SJCRH30 (cell line): Measurements from ENCODE around the gene PARD3. TPM values are rescaled to one million over a fixed set of nuclear protein-coding genes. Genes with fewer than 3 reads are reported as not detected.
A peak's percentile ranks its signal among the peaks of the same experiment; 100 is the strongest.
"Not testable (repeated sequence)": the region's sequence is repeated elsewhere in the genome, so short reads cannot be mapped to it uniquely, and the experiment has no call there.

Experiments
- DNase-seq, 2 experiments: peaks; one replicate each; pipeline ENCODE4 v3.0.0-alpha.2; 2015 to 2020
- H3K27ac ChIP-seq: fragments of 250-450 bp; sonication (Bioruptor Pico); 2 replicates; pipeline ENCODE4 v1.5.1; 2020; ENCODE audit warnings: mild to moderate bottlenecking, moderate library complexity
- H3K27me3 ChIP-seq: fragments of 250-450 bp; sonication (Bioruptor Pico); 2 replicates; pipeline ENCODE4 v1.5.1; 2020; ENCODE audit warnings: mild to moderate bottlenecking, moderate library complexity
- H3K36me3 ChIP-seq: fragments of 250-450 bp; sonication (Bioruptor Pico); 2 replicates; pipeline ENCODE4 v1.5.1; 2020; ENCODE audit warnings: mild to moderate bottlenecking, moderate library complexity
- H3K4me1 ChIP-seq: fragments of 250-450 bp; sonication (Bioruptor Pico); 2 replicates; pipeline ENCODE4 v1.5.1; 2020; ENCODE audit warnings: mild to moderate bottlenecking, moderate library complexity
- H3K4me3 ChIP-seq: fragments of 250-450 bp; sonication (Bioruptor Pico); 2 replicates; pipeline ENCODE4 v1.5.1; 2020; ENCODE audit warnings: mild to moderate bottlenecking, moderate library complexity
- H3K9me3 ChIP-seq: fragments of 250-450 bp; sonication (Bioruptor Pico); replicated peaks from 2 replicates; pipeline ENCODE4 v1.5.1; 2020; ENCODE audit warnings: mild to moderate bottlenecking, moderate library complexity
- total RNA-seq: library from RNA; depleted of rRNA; stranded (reverse); fragments of >200 nt; shearing (Covaris generic); gene quantifications from 2 replicates; pipeline ENCODE4 v1.2.3, GENCODE V29; 2014

Gene PARD3
- total RNA-seq, 1 experiment from 2014 or later = 58.7 TPM

DNA sequence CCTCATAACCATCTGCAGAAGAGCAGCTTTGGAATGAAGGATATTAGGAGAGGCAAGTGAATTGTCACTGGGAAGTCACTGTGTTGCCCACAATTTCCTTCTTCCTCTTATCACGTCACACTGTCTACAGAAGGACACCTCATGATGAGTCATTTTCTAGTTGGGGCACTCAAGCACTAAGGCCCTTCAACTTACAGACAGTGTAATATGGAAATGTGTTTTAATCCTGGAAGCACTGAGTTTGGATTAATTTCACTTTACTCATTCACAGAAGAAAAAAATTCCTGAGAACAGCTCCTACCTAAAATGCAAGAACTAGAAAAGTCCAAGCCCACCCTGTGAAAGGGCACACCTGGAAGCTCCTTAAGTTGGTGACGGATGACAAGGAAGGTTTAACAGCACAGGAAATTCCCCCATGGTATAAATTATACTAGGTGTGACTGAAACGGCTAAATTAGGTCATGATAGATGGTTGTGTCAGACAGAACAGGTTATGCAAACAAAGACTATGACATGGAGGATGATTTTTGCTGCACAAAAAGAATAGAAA, 56.6 kb downstream of the PARD3 start:
- Histone ChIP-seq H3K4me1 (peaks cover 4% of the 10 kb centered on the region; the same call in 1 of the 2 replicates), H3K36me3 (no peaks in the 10 kb centered on the region), H3K9me3 (no peaks in the 10 kb centered on the region), H3K27ac (no peak overlapping the region), H3K4me3 (no peak overlapping the region), H3K27me3 (no peaks in the 10 kb centered on the region)
- DNase-seq = peak in 1 of 2 experiments; percentile 30

GRCh38 chr10:34757933-34758332, 57.2 kb downstream of the PARD3 start:
- Histone ChIP-seq H3K9me3 (no peaks in the 10 kb centered on the region), H3K27ac (no peak overlapping the region), H3K4me1 (peaks cover 4% of the 10 kb centered on the region; the same call in 1 of the 2 replicates), H3K36me3 (no peaks in the 10 kb centered on the region), H3K27me3 (no peaks in the 10 kb centered on the region), H3K4me3 (no peak overlapping the region)
- no peak for DNase-seq

DNA sequence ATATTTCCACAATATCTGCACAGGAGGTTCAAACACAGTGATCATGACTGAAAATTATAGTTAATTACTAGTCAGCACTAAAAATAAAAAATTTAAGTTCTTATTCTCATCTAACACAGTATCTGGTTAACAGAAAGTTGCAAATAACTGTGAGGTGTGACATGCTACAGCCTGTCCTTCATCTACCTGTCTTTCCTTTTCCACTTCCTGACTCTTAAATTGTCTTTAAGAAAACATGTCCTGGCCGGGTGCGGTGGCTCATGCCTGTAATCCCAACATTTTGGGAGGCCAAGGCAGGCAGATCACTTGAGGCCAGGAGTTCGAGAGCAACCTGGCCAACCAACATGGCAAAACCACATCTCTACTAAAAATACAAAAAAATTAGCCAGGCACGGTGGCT, 57.9 kb downstream of the PARD3 start:
- not testable (repeated sequence) for H3K27ac ChIP-seq, H3K36me3 ChIP-seq, DNase-seq, H3K4me3 ChIP-seq, H3K4me1 ChIP-seq, H3K27me3 ChIP-seq, H3K9me3 ChIP-seq

DNA sequence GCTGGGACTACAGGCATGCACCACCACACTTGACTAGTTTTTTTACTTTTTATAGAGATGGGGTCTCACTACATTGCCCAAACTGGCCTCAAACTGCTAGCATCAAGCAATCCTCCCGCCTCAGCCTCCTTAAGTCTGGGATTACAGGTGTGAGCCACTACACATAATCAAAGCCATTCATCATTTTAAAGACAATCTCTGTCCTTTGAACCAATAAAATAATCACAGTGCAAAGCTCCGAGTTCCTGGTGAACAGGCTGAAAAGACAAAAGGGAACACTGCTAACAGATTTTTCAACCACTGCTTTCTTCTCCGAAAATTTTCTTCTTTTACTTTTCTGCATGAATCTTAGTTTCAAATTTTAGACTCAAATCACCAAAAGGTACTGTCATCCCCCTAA, 58.5 kb downstream of the PARD3 start:
- Histone ChIP-seq H3K4me3 (no peak overlapping the region), H3K27me3 (no peaks in the 10 kb centered on the region), H3K36me3 (no peaks in the 10 kb centered on the region), H3K27ac (no peak overlapping the region), H3K4me1 (peaks cover 4% of the 10 kb centered on the region; the same call in 1 of the 2 replicates), H3K9me3 (no peaks in the 10 kb centered on the region)
- DNase-seq = no peak

- Histone ChIP-seq H3K27me3 (no peaks in the 10 kb centered on the region), H3K36me3 (no peaks in the 10 kb centered on the region), H3K27ac (no peak overlapping the region), H3K4me1 (peaks cover 7% of the 10 kb centered on the region; the same call in 1 of the 2 replicates), H3K4me3 (no peak overlapping the region), H3K9me3 (no peaks in the 10 kb centered on the region)
- DNase-seq = no peak
Measured at GRCh38 chr10:34753014-34753757, 61.9 kb downstream of the PARD3 start.

GRCh38 chr10:34751272-34751671, 63.8 kb downstream of the PARD3 start:
- Histone ChIP-seq H3K9me3 (no peaks in the 10 kb centered on the region), H3K4me3 (no peak overlapping the region)

GRCh38 chr10:34750795-34751194, 64.3 kb downstream of the PARD3 start:
- DNase-seq, H3K4me1 ChIP-seq, H3K9me3 ChIP-seq, H3K27ac ChIP-seq, H3K36me3 ChIP-seq, H3K27me3 ChIP-seq, H3K4me3 ChIP-seq: not testable (repeated sequence)

More at GRCh38 chr10:34751272-34751671, 63.8 kb downstream of the PARD3 start:
- no peak overlapping the region for H3K27ac ChIP-seq
- no peaks in the 10 kb centered on the region for H3K36me3 ChIP-seq
- no peak for DNase-seq
- no peaks in the 10 kb centered on the region for H3K27me3 ChIP-seq
- peaks cover 3% of the 10 kb centered on the region; the same call in 1 of the 2 replicates for H3K4me1 ChIP-seq

GRCh38 chr10:34748767-34749166, 66.3 kb downstream of the PARD3 start:
- no peak overlapping the region for H3K27ac ChIP-seq
- peak in 1 of 2 experiments; percentile 34 for DNase-seq
- peaks cover 3% of the 10 kb centered on the region; the same call in 1 of the 2 replicates for H3K4me1 ChIP-seq
- no peaks in the 10 kb centered on the region for H3K36me3 ChIP-seq
- H3K27me3 ChIP-seq = no peaks in the 10 kb centered on the region
- no peaks in the 10 kb centered on the region for H3K9me3 ChIP-seq
- H3K4me3 ChIP-seq = no peak overlapping the region

GRCh38 chr10:34748357-34748756, 66.7 kb downstream of the PARD3 start:
- no peaks in the 10 kb centered on the region for H3K9me3 ChIP-seq
- no peaks in the 10 kb centered on the region for H3K36me3 ChIP-seq
- H3K27ac ChIP-seq = no peak overlapping the region
- no peaks in the 10 kb centered on the region for H3K27me3 ChIP-seq
- DNase-seq = no peak
- no peak overlapping the region for H3K4me3 ChIP-seq
- peaks cover 3% of the 10 kb centered on the region; the same call in 1 of the 2 replicates for H3K4me1 ChIP-seq

DNA sequence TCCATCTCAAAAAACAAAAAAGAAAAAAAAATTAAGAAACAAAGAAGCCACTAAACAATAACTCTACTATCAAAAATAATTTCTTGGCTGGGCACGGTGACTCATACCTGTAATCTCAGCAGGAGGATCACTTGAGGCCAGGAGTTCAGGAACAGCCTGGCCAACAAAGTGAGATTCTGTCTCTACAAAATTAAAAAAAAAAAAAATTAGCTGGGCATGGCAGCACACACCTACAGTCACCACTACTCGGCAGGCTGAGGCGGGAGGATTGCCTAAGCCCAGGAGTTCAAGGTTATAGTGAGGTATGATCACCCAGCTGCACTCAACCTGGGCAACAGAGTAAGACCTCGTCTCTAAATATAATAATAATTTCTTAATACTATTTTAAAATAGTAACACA, 69.0 kb downstream of the PARD3 start:
- Histone ChIP-seq H3K27me3 (no peaks in the 10 kb centered on the region), H3K4me1 (peaks cover 3% of the 10 kb centered on the region; the same call in 1 of the 2 replicates), H3K9me3 (no peaks in the 10 kb centered on the region), H3K27ac (no peak overlapping the region), H3K4me3 (no peak overlapping the region), H3K36me3 (no peaks in the 10 kb centered on the region)
- no peak for DNase-seq

DNA sequence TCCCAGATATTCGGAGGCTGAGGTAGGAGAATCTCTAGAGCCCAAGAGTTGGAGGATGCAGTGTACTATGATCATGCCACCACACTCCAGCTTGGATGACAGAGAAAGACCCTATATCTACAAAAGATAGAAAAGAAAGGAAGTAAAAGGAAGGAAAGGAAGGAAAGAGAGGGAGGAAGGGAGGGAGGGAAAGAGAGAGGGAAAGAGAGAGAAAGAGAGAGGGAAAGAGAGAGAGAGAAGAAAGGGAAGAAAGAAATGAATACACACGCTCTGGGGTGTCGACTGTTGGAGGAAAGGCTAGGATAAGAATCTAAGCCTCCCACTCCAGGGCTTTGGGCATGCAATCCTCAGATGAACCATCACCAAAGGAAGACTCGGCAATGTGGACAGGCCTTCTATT, 69.9 kb downstream of the PARD3 start:
- H3K27me3 ChIP-seq = no peaks in the 10 kb centered on the region
- H3K36me3 ChIP-seq = no peaks in the 10 kb centered on the region
- no peak overlapping the region for H3K27ac ChIP-seq
- DNase-seq = no peak
- H3K4me3 ChIP-seq = no peak overlapping the region
- H3K9me3 ChIP-seq = no peaks in the 10 kb centered on the region
- H3K4me1 ChIP-seq = peaks cover 9% of the 10 kb centered on the region

GRCh38 chr10:34744590-34744989, 70.5 kb downstream of the PARD3 start:
- Histone ChIP-seq H3K27me3 (no peaks in the 10 kb centered on the region), H3K27ac (no peak overlapping the region), H3K9me3 (no peaks in the 10 kb centered on the region), H3K36me3 (no peaks in the 10 kb centered on the region), H3K4me1 (peaks cover 10% of the 10 kb centered on the region), H3K4me3 (no peak overlapping the region)
- no peak for DNase-seq

GRCh38 chr10:34743814-34744213, 71.3 kb downstream of the PARD3 start:
- Histone ChIP-seq H3K27me3 (no peaks in the 10 kb centered on the region), H3K4me1 (peaks cover 15% of the 10 kb centered on the region), H3K27ac (no peak overlapping the region), H3K4me3 (no peak overlapping the region), H3K9me3 (no peaks in the 10 kb centered on the region), H3K36me3 (no peaks in the 10 kb centered on the region)
- no peak for DNase-seq

DNA sequence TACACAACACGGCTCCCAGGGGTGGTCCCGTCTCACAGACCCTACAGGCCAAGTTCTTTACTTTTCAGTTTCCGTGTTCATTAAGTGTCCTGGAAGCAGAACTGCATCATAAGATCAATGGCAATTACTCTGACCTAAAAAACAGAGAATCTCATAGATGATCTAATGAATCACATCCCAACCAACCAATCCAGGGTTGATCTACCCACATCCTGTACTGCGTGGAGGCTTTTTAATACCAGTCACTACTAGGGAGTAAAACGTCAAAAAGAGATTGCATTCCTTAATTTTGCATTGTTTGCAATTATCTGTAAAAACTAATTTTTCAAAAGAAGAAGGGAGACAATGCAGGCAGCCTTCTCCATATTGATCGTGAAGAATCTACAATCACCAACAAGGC, 72.6 kb downstream of the PARD3 start:
- Histone ChIP-seq H3K9me3 (no peaks in the 10 kb centered on the region), H3K4me1 (peaks cover 28% of the 10 kb centered on the region), H3K27ac (no peak overlapping the region), H3K36me3 (no peaks in the 10 kb centered on the region), H3K4me3 (no peak overlapping the region), H3K27me3 (no peaks in the 10 kb centered on the region)
- DNase-seq = no peak

- not testable (repeated sequence) for H3K36me3 ChIP-seq, H3K27me3 ChIP-seq, DNase-seq, H3K27ac ChIP-seq, H3K9me3 ChIP-seq, H3K4me3 ChIP-seq
- H3K4me1 ChIP-seq = peaks cover 36% of the 10 kb centered on the region
Measured at GRCh38 chr10:34741087-34741486, 74.0 kb downstream of the PARD3 start.

GRCh38 chr10:34740321-34740720, 74.8 kb downstream of the PARD3 start:
- Histone ChIP-seq H3K4me3 (peak overlapping the region; percentile 14), H3K36me3 (no peaks in the 10 kb centered on the region), H3K27ac (peak overlapping the region; percentile 42), H3K4me1 (peaks cover 36% of the 10 kb centered on the region), H3K9me3 (no peaks in the 10 kb centered on the region), H3K27me3 (no peaks in the 10 kb centered on the region)
- peak in 1 of 2 experiments; percentile 40 for DNase-seq
